ENCODE results near the gene NUP98.
"Not testable (repeated sequence)": the region's sequence is repeated elsewhere in the genome, so short reads cannot be mapped to it uniquely, and the experiment has no call there.

NUP98 gene

DNA sequence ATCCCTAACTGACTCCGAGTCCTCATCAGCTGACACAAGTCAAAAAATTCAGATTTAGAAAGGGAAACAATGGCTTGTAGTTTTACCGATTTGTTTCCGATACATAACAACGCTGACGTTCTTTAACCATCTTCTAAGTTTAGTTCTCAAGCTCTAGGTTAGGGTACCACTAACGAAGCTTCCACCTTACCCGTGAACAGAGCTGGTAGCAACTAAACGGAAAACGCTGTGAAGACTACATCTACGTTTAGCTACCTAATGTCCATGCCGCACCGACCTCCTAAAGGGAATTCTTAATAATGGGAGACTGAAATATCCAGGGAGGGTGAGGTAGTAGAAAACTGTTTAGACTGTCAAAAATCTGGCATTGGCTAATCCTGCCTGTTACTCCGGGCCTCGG is 1.0 kb downstream of the NUP98 start:
- peaks cover 36% of the 10 kb centered on the region for H3K4me1 ChIP-seq (ENCODE audit: insufficient read depth, low read length, poor library complexity, severe bottlenecking)
- H3K79me2 ChIP-seq (ENCODE audit: insufficient read depth, low read length), result peaks cover 76% of the 10 kb centered on the region
- H3K9me3 ChIP-seq (ENCODE audit: insufficient read depth, low read depth, low read length), result no peaks in the 10 kb centered on the region
- TF ChIP-seq EZH2phosphoT487 (IDR thresholded peaks at IDR 0.05; ENCODE audit: borderline replicate concordance), result no peak
- TF ChIP-seq, protein P1, sequence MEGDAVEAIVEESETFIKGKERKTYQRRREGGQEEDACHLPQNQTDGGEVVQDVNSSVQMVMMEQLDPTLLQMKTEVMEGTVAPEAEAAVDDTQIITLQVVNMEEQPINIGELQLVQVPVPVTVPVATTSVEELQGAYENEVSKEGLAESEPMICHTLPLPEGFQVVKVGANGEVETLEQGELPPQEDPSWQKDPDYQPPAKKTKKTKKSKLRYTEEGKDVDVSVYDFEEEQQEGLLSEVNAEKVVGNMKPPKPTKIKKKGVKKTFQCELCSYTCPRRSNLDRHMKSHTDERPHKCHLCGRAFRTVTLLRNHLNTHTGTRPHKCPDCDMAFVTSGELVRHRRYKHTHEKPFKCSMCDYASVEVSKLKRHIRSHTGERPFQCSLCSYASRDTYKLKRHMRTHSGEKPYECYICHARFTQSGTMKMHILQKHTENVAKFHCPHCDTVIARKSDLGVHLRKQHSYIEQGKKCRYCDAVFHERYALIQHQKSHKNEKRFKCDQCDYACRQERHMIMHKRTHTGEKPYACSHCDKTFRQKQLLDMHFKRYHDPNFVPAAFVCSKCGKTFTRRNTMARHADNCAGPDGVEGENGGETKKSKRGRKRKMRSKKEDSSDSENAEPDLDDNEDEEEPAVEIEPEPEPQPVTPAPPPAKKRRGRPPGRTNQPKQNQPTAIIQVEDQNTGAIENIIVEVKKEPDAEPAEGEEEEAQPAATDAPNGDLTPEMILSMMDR (conservative IDR thresholded peaks at IDR 0.05; ENCODE audit: low read length), result no peak
- H3F3A ChIP-seq (ENCODE audit: low read depth), result no peaks in the 10 kb centered on the region
- peak overlapping the region; percentile 95 for H3K4me2 ChIP-seq (ENCODE audit: low read depth, low read length, poor library complexity, severe bottlenecking)
- H3K27me3 ChIP-seq (ENCODE audit: insufficient read depth, low read length, poor library complexity, severe bottlenecking), result peaks cover 6% of the 10 kb centered on the region
- H4K20me1 ChIP-seq (ENCODE audit: insufficient read depth, low read length, poor library complexity, severe bottlenecking), result peaks cover 47% of the 10 kb centered on the region
- H3K36me3 ChIP-seq (ENCODE audit: insufficient read depth, low read length), result peaks cover 15% of the 10 kb centered on the region; the same call in 1 of the 2 replicates
- H3K4me3 ChIP-seq (ENCODE audit: low read length, poor library complexity, severe bottlenecking), result peak overlapping the region; percentile 100
- no peaks in the 10 kb centered on the region for H3K9me2 ChIP-seq (replicated peaks; ENCODE audit: low read depth, low read length)
- no peak overlapping the region for H2AFZ ChIP-seq (ENCODE audit: low read length)
- H3K9ac ChIP-seq (ENCODE audit: low read depth, low read length, poor library complexity, severe bottlenecking), result peak overlapping the region; percentile 98

DNA sequence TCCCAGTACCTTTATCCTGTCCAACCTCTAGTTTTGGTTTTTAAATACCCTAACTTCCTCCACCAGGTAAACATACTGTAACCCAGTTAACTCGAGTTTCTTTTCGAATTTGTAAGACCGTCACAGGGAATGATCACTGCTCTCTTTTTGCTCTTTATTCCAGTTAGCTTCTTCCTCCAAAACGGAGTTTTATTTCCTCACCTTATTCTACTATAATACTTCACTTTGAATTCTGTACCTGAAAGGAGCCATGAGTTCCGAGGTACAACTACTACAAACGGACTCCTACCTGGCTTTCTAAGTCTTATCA is 1.4 kb downstream of the NUP98 start:
- Histone ChIP-seq H3K4me1 (ENCODE audit: insufficient read depth, low read length, poor library complexity, severe bottlenecking) (peaks cover 36% of the 10 kb centered on the region), H3F3A (ENCODE audit: low read depth) (no peaks in the 10 kb centered on the region), H3K9me3 (ENCODE audit: insufficient read depth, low read depth, low read length) (no peaks in the 10 kb centered on the region), H3K4me2 (ENCODE audit: low read depth, low read length, poor library complexity, severe bottlenecking) (peak overlapping the region; percentile 95), H3K27me3 (ENCODE audit: insufficient read depth, low read length, poor library complexity, severe bottlenecking) (peaks cover 6% of the 10 kb centered on the region), H3K9me2 (replicated peaks; ENCODE audit: low read depth, low read length) (no peaks in the 10 kb centered on the region), H3K79me2 (ENCODE audit: insufficient read depth, low read length) (peaks cover 80% of the 10 kb centered on the region), H3K4me3 (ENCODE audit: low read length, poor library complexity, severe bottlenecking) (peak overlapping the region; percentile 100), H3K9ac (ENCODE audit: low read depth, low read length, poor library complexity, severe bottlenecking) (peak overlapping the region; percentile 98), H3K36me3 (ENCODE audit: insufficient read depth, low read length) (peaks cover 15% of the 10 kb centered on the region; the same call in 1 of the 2 replicates), H4K20me1 (ENCODE audit: insufficient read depth, low read length, poor library complexity, severe bottlenecking) (peaks cover 47% of the 10 kb centered on the region), H2AFZ (ENCODE audit: low read length) (no peak overlapping the region)
- TF ChIP-seq, protein P1 (conservative IDR thresholded peaks at IDR 0.05; ENCODE audit: low read length), result no peak
- no peak for TF ChIP-seq EZH2phosphoT487 (IDR thresholded peaks at IDR 0.05; ENCODE audit: borderline replicate concordance)

DNA sequence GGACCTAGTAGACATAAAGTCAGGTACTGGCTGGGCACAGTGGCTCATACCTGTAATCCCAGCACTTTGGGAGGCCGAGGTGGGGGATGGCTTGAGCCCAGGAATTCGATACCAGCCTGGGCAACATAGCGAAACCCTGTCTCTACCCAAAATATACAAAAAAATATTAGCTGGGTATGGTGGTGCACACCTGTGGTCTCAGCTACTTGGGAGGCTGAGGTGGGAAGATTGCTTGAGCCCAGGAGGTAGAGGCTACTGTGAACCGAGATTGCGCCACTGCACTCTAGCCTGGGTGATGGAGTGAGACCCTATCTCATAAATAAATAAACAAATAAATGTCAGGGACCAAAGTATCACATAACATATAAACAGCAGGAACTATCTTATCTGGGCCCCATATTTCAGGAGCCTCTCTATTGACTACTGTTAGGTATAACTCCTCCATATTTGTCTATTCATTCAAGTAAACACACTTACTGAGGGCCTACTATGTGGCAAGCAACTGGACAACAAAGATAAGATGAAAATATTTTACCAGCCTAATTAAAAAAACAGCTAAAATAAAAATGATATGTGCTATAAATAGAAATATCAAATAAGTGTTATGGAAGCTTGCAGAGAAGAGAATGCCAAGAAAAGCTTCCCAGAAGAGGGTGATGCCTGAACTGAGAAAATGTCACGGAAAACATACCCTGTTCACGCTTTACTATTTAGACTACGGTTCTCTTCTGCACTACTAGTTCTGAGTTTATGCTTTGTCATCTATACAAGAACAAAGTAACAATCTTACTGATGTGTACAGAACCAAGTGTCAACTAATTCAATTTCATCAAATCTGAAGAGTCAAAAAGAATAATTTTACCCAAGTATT is 2.0 kb downstream of the NUP98 start:
- peak overlapping the region; percentile 95 for H3K4me2 ChIP-seq (ENCODE audit: low read depth, low read length, poor library complexity, severe bottlenecking)

DNA sequence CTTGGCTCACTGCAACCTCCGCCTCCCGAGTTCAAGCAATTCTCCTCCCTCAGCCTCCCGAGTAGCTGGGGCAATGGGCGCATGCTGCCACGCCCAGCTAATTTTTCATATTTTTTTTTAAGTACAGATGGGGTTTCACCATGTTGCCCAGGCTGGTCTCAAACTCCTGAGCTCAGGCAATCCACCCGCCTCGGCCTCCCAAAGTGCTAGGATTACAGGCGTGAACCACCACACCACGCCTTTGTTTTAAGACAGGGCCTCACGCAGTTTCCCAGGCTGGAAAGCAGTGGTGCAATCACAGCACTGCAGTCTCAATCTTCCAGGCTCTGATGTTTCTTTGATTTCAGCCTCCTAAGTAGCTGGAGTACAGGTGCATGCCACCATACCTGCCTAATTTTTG is 3.0 kb downstream of the NUP98 start:
- H3K4me1 ChIP-seq (ENCODE audit: insufficient read depth, low read length, poor library complexity, severe bottlenecking), result peaks cover 49% of the 10 kb centered on the region
- H3K4me2 ChIP-seq (ENCODE audit: low read depth, low read length, poor library complexity, severe bottlenecking), result peak overlapping the region; percentile 95
- H3K9me3 ChIP-seq (ENCODE audit: insufficient read depth, low read depth, low read length); H2AFZ ChIP-seq (ENCODE audit: low read length); H3F3A ChIP-seq (ENCODE audit: low read depth); H3K9me2 ChIP-seq (replicated peaks; ENCODE audit: low read depth, low read length); H3K27me3 ChIP-seq (ENCODE audit: insufficient read depth, low read length, poor library complexity, severe bottlenecking): not testable (repeated sequence)
- peak overlapping the region; percentile 98 for H3K9ac ChIP-seq (ENCODE audit: low read depth, low read length, poor library complexity, severe bottlenecking)
- peaks cover 15% of the 10 kb centered on the region; the same call in 1 of the 2 replicates for H3K36me3 ChIP-seq (ENCODE audit: insufficient read depth, low read length)
- H3K79me2 ChIP-seq (ENCODE audit: insufficient read depth, low read length), result peaks cover 94% of the 10 kb centered on the region
- peak overlapping the region; percentile 100 for H3K4me3 ChIP-seq (ENCODE audit: low read length, poor library complexity, severe bottlenecking)
- H4K20me1 ChIP-seq (ENCODE audit: insufficient read depth, low read length, poor library complexity, severe bottlenecking), result peaks cover 60% of the 10 kb centered on the region

More for the DNA sequence above, 2.0 kb downstream of the NUP98 start:
- Histone ChIP-seq H3F3A (ENCODE audit: low read depth) (no peaks in the 10 kb centered on the region), H3K27me3 (ENCODE audit: insufficient read depth, low read length, poor library complexity, severe bottlenecking) (peaks cover 6% of the 10 kb centered on the region), H2AFZ (ENCODE audit: low read length) (no peak overlapping the region), H3K79me2 (ENCODE audit: insufficient read depth, low read length) (peaks cover 86% of the 10 kb centered on the region), H3K9me2 (replicated peaks; ENCODE audit: low read depth, low read length) (no peaks in the 10 kb centered on the region), H4K20me1 (ENCODE audit: insufficient read depth, low read length, poor library complexity, severe bottlenecking) (peaks cover 53% of the 10 kb centered on the region), H3K9me3 (ENCODE audit: insufficient read depth, low read depth, low read length) (no peaks in the 10 kb centered on the region), H3K4me3 (ENCODE audit: low read length, poor library complexity, severe bottlenecking) (peak overlapping the region; percentile 100), H3K4me1 (ENCODE audit: insufficient read depth, low read length, poor library complexity, severe bottlenecking) (peaks cover 41% of the 10 kb centered on the region), H3K9ac (ENCODE audit: low read depth, low read length, poor library complexity, severe bottlenecking) (peak overlapping the region; percentile 98), H3K36me3 (ENCODE audit: insufficient read depth, low read length) (peaks cover 15% of the 10 kb centered on the region; the same call in 1 of the 2 replicates)
- TF ChIP-seq EZH2phosphoT487 (IDR thresholded peaks at IDR 0.05; ENCODE audit: borderline replicate concordance), result no peak
- TF ChIP-seq, protein P1 (conservative IDR thresholded peaks at IDR 0.05; ENCODE audit: low read length), result no peak
